IMR-90 (cell line): ENCODE data around the gene SUGCT. TPM values are rescaled to one million over a fixed set of nuclear protein-coding genes. Genes with fewer than 3 reads are reported as not detected.

Experiments
- ATAC-seq: fragments of 200-7000 bp; cut with Tn5 transposase; 2 replicates; pipeline ENCODE4 v1.9.1; 2020; ENCODE audit warnings: low read depth, mild to moderate bottlenecking, moderate library complexity
- BruUV-seq: library from RNA; stranded (reverse); fragments of 400-500 nt; replicated peaks from 2 replicates; lab custom pipeline; 2021; lab: Mats Ljungman, UMichigan
- CTCF ChIA-PET: fragments of 300-600 bp; formaldehyde crosslinking; extraction: SDS; loops from one replicate; lab custom pipeline; 2021; ENCODE audit warnings: antibody characterized with exemption; lab: Yijun Ruan, JAX
- POLR2A ChIA-PET: fragments of 300-600 bp; sonication (Branson Sonifier 250); formaldehyde crosslinking; loops from one replicate; lab custom pipeline; 2022; ENCODE audit warnings: antibody characterized with exemption; ENCODE audit not compliant: unreplicated experiment; lab: Charles Lee
- DNase-seq: peaks from one replicate; pipeline ENCODE4 v3.0.0; 2013
- H2AFZ ChIP-seq: replicated peaks from 2 replicates; pipeline ENCODE3; 2013; ENCODE audit warnings: low read length, mild to moderate bottlenecking; ENCODE audit not compliant: poor library complexity
- H2AK5ac ChIP-seq: 2 replicates; pipeline ENCODE4 v1.6.1; 2013; ENCODE audit warnings: low read depth, low read length, inconsistent platforms
- H2AK9ac ChIP-seq: replicated peaks from 2 replicates; pipeline ENCODE3; 2013; ENCODE audit warnings: mild to moderate bottlenecking, low read depth, low read length, moderate library complexity; ENCODE audit not compliant: poor library complexity
- H2BK120ac ChIP-seq: 2 replicates; pipeline ENCODE4 v1.6.1; 2013; ENCODE audit warnings: low read depth, low read length, inconsistent platforms
- H2BK15ac ChIP-seq: 3 replicates; pipeline ENCODE4 v1.6.1; 2013; ENCODE audit warnings: low read depth, low read length, inconsistent platforms
- H2BK20ac ChIP-seq: 2 replicates; pipeline ENCODE4 v1.6.1; 2013; ENCODE audit warnings: low read depth, mild to moderate bottlenecking, inconsistent platforms, low read length, moderate library complexity
- H2BK5ac ChIP-seq: 2 replicates; pipeline ENCODE4 v1.6.1; 2013; ENCODE audit warnings: mild to moderate bottlenecking, low read depth, low read length, inconsistent platforms; ENCODE audit not compliant: poor library complexity, severe bottlenecking
- H3K14ac ChIP-seq: replicated peaks from 2 replicates; pipeline ENCODE4 v1.6.1; 2013; ENCODE audit warnings: low read depth, low read length, inconsistent platforms
- H3K18ac ChIP-seq: 2 replicates; pipeline ENCODE4 v1.6.1; 2013; ENCODE audit warnings: low read depth, low read length, control low read depth
- H3K23ac ChIP-seq: 2 replicates; pipeline ENCODE4 v1.6.1; 2013; ENCODE audit warnings: low read depth, low read length, inconsistent platforms
- H3K27ac ChIP-seq: 2 replicates; pipeline ENCODE4 v1.5.1; 2013; ENCODE audit warnings: mild to moderate bottlenecking, control low read depth, low read length; ENCODE audit not compliant: insufficient read depth
- H3K27me3 ChIP-seq: 2 replicates; pipeline ENCODE4 v1.6.1; 2013; ENCODE audit warnings: low read length; ENCODE audit not compliant: control insufficient read depth, insufficient read depth
- H3K36me3 ChIP-seq: 2 replicates; pipeline ENCODE4 v1.6.1; 2013; ENCODE audit warnings: low read length, mixed read lengths; ENCODE audit not compliant: control insufficient read depth, insufficient read depth
- H3K4ac ChIP-seq: 2 replicates; pipeline ENCODE4 v1.6.1; 2013; ENCODE audit warnings: low read depth, low read length, inconsistent platforms
- H3K4me1 ChIP-seq: 2 replicates; pipeline ENCODE4 v1.6.1; 2013; ENCODE audit warnings: low read length, mixed read lengths; ENCODE audit not compliant: control insufficient read depth, insufficient read depth
- H3K4me2 ChIP-seq: 2 replicates; pipeline ENCODE4 v1.6.1; 2013; ENCODE audit warnings: low read depth, mild to moderate bottlenecking, control low read depth, low read length, moderate library complexity
- H3K4me3 ChIP-seq: 2 replicates; pipeline ENCODE4 v1.5.1; 2013; ENCODE audit warnings: low read depth, mild to moderate bottlenecking, control low read depth, low read length, moderate library complexity; ENCODE audit not compliant: insufficient read depth
- H3K56ac ChIP-seq: 2 replicates; pipeline ENCODE4 v1.6.1; 2013; ENCODE audit warnings: low read length, inconsistent platforms; ENCODE audit not compliant: insufficient read depth; ENCODE audit errors: extremely low read depth
- H3K79me1 ChIP-seq, 2 experiments: 2 replicates each; pipeline ENCODE4 v1.6.1; 2013; ENCODE audit warnings: low read length in 2 of 2, inconsistent platforms in 1 of 2, low read depth in 1 of 2
- H3K9ac ChIP-seq: 2 replicates; pipeline ENCODE4 v1.6.1; 2013; ENCODE audit warnings: low read depth, low read length, control low read depth
- H3K9me1 ChIP-seq: 2 replicates; pipeline ENCODE4 v1.6.1; 2013; ENCODE audit warnings: low read length, inconsistent platforms; ENCODE audit not compliant: insufficient read depth
- H3K9me3 ChIP-seq: 2 replicates; pipeline ENCODE4 v1.6.1; 2013; ENCODE audit warnings: low read length; ENCODE audit not compliant: control insufficient read depth, insufficient read depth
- H4K20me1 ChIP-seq: 2 replicates; pipeline ENCODE4 v1.6.1; 2013; ENCODE audit warnings: low read length, inconsistent platforms; ENCODE audit not compliant: insufficient read depth
- H4K5ac ChIP-seq: 2 replicates; pipeline ENCODE4 v1.6.1; 2013; ENCODE audit warnings: mild to moderate bottlenecking, low read depth, low read length, control low read depth
- H4K8ac ChIP-seq, 2 experiments: 2 replicates each; pipeline ENCODE4 v1.6.1; 2013; ENCODE audit warnings: low read depth in 2 of 2, low read length in 2 of 2, control low read depth in 1 of 2, inconsistent platforms in 1 of 2
- H4K91ac ChIP-seq: 2 replicates; pipeline ENCODE4 v1.6.1; 2013; ENCODE audit warnings: low read depth, low read length, inconsistent platforms; ENCODE audit not compliant: insufficient read depth
- BHLHE40 ChIP-seq: fragments of 150-350 bp; IDR thresholded peaks from 2 replicates; pipeline ENCODE4 v1.6.1; 2016; ENCODE audit warnings: mild to moderate bottlenecking, low read depth, low read length
- CEBPB ChIP-seq: IDR thresholded peaks from 2 replicates; pipeline ENCODE4 v1.6.1; 2012; ENCODE audit warnings: low read depth, low read length, improper control_type of control experiment
- CHD1 ChIP-seq: IDR thresholded peaks from 2 replicates; pipeline ENCODE4 v1.6.1; 2012; ENCODE audit warnings: low read depth, low read length, improper control_type of control experiment
- FOS ChIP-seq: fragments of 150-350 bp; IDR thresholded peaks from 2 replicates; pipeline ENCODE4 v1.6.1; 2016; ENCODE audit warnings: low read depth, low read length
- POLR2A ChIP-seq: IDR thresholded peaks from 2 replicates; pipeline ENCODE4 v1.6.1; 2012; ENCODE audit warnings: mild to moderate bottlenecking, low read depth, low read length
- RAD21 ChIP-seq: IDR thresholded peaks from 2 replicates; pipeline ENCODE4 v1.6.1; 2012; ENCODE audit warnings: low read length, improper control_type of control experiment
- WGBS, 2 experiments: methylation state at CpG; one replicate each; pipeline versions ENCODE4 v1.1.5 to v1.1.7; 2013; ENCODE audit warnings: missing lambda C conversion rate in 2 of 2; ENCODE audit not compliant: insufficient read length in 1 of 2; ENCODE audit errors: extremely low coverage in 2 of 2; 5-methylcytosine and 5-hydroxymethylcytosine counted together
- dilution Hi-C: fragments of 300-500 bp; cut with HindIII; formaldehyde crosslinking; loops from one replicate; pipeline ENCODE4 v1.14.3; 2018; ENCODE audit warnings: low sequenced_read_pairs; ENCODE audit not compliant: unreplicated experiment
- in situ Hi-C: fragments of 300-500 bp; cut with MboI; formaldehyde crosslinking; loops from 3 replicates; pipeline ENCODE4 v1.14.3; 2019; ENCODE audit warnings: low sequenced_read_pairs, inconsistent platforms, mixed read lengths
- intact Hi-C: fragments of 100-400 bp; cut with micrococcal nuclease; formaldehyde crosslinking; loops from 2 replicates; pipeline ENCODE4 v1.10.0; 2022
- polyA plus RNA-seq, 3 experiments: library from polyadenylated mRNA; depleted of rRNA; stranded (reverse); fragments of >200 nt; gene quantifications; 2 replicates each; pipeline ENCODE4 v1.2.3, GENCODE V29; 2012; ENCODE audit warnings: low replicate concordance in 1 of 3
- total RNA-seq: library from RNA; depleted of rRNA; stranded (reverse); fragments of >200 nt; gene quantifications from 2 replicates; pipeline ENCODE4 v1.2.3, GENCODE V29; 2012
- TF ChIP-seq, protein P1 (sequence below): fragments of 150-350 bp; IDR thresholded peaks from 2 replicates; pipeline ENCODE4 v1.6.1; 2016; ENCODE audit warnings: low read depth, mild to moderate bottlenecking, low read length, moderate library complexity, borderline replicate concordance

Gene SUGCT
- total and polyA plus RNA-seq, 2 of the 4 experiments (the other 2 are of a cell fraction): 5.9 to 8.3 TPM

DNA sequence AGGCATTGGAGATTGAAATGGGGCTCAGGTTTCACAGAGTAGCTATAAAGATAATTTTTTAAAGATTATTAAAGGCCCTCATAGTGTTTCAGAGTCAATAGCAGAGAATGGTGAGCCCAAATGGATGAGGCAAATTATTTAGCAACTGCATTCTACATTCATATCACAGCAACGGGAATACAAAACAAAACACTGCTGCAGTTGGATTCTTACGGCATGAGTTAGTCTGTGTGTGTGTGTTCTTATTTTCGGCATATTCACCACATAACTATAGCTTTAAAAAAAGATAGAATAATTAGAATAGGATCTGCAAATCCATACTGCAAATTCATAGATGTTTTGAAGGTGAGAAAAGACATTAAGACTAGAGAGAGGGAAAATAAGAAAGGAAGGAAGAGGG is 66.0 kb downstream of the SUGCT start:
- no peak overlapping the region for H2AK5ac ChIP-seq
- ATAC-seq: peak; percentile 78
- no peaks in the 10 kb centered on the region for H3K79me1 ChIP-seq
- no peak overlapping the region; the same call in 1 of the 2 replicates for H3K4ac ChIP-seq
- H4K5ac ChIP-seq: no peak overlapping the region
- in situ Hi-C loops: no loop called here
- CTCF ChIA-PET: interaction anchor here (0.6 to 1.4 kb wide), 3 partner anchors 31 to 1540 kb away, joined by 3 to 4 read pairs (median 3); no protein-coding TSS in a partner anchor
- H3K9me1 ChIP-seq: peaks cover 6% of the 10 kb centered on the region
- no CpG with 5 or more reads among the region's 3 CpGs for WGBS, 2 experiments
- no peak overlapping the region for H3K9ac ChIP-seq
- H4K8ac ChIP-seq: peak overlapping the region in 1 of 2 experiments; percentile 8; a peak in 1 of 4 replicates
- POLR2A ChIA-PET: no interaction called here
- no peak overlapping the region for H2BK15ac ChIP-seq
- no peaks in the 10 kb centered on the region for H3K9me3 ChIP-seq
- H3K36me3 ChIP-seq: no peaks in the 10 kb centered on the region
- H2BK20ac ChIP-seq: peak overlapping the region; percentile 26; the same call in 1 of the 2 replicates
- H2AK9ac ChIP-seq: no peak overlapping the region
- intact Hi-C loops: no loop called here
- BruUV-seq: no TSS peak
- no peaks in the 10 kb centered on the region for H3K27me3 ChIP-seq
- peak; percentile 87 for DNase-seq
- no peak overlapping the region for H3K4me3 ChIP-seq
- no peak overlapping the region for H3K18ac ChIP-seq
- H3K4me2 ChIP-seq: no peak overlapping the region; the same call in 1 of the 2 replicates
- peak overlapping the region; percentile 95; the same call in 1 of the 2 replicates for H4K91ac ChIP-seq
- no peak overlapping the region for H3K27ac ChIP-seq
- peak overlapping the region; percentile 6; the same call in 1 of the 2 replicates for H2BK120ac ChIP-seq
- no peak for TF ChIP-seq POLR2A
- TF ChIP-seq CEBPB: peak; percentile 89
- TF ChIP-seq, protein P1, sequence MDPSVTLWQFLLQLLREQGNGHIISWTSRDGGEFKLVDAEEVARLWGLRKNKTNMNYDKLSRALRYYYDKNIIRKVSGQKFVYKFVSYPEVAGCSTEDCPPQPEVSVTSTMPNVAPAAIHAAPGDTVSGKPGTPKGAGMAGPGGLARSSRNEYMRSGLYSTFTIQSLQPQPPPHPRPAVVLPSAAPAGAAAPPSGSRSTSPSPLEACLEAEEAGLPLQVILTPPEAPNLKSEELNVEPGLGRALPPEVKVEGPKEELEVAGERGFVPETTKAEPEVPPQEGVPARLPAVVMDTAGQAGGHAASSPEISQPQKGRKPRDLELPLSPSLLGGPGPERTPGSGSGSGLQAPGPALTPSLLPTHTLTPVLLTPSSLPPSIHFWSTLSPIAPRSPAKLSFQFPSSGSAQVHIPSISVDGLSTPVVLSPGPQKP: no peak
- no peak for TF ChIP-seq CHD1
- TF ChIP-seq FOS: peak; percentile 44; the same call in 1 of the 2 replicates
- TF ChIP-seq BHLHE40: no peak
- TF ChIP-seq RAD21: 0 out of 2 replicates have a peak, but pooled peaks have one; percentile 1
- peak overlapping the region; percentile 93 for H2BK5ac ChIP-seq
- H3K14ac ChIP-seq: peak overlapping the region; percentile 89; the same call in 1 of the 2 replicates
- H3K23ac ChIP-seq: no peak overlapping the region
- peaks cover 9% of the 10 kb centered on the region for H3K4me1 ChIP-seq
- dilution Hi-C loops: no loop called here
- no peak overlapping the region for H2AFZ ChIP-seq
- no peak overlapping the region for H3K56ac ChIP-seq
- H4K20me1 ChIP-seq: no peaks in the 10 kb centered on the region
